DND-41 (cell line): ENCODE results near the gene ZPR1.
A peak's percentile ranks its signal among the peaks of the same experiment; 100 is the strongest.

Source experiments
- ATAC-seq: fragments of 200-7000 bp; cut with Tn5 transposase; 3 replicates; pipeline ENCODE4 v1.9.1; 2021; ENCODE audit warnings: low read depth; ENCODE audit not compliant: insufficient read depth
- DNase-seq: peaks from one replicate; pipeline ENCODE4 v3.0.0-alpha.2; 2020
- H2AFZ ChIP-seq: 2 replicates; pipeline ENCODE4 v1.6.0; 2012; ENCODE audit warnings: low read depth, low read length
- H3K27ac ChIP-seq: 2 replicates; pipeline ENCODE4 v1.5.1; 2012; ENCODE audit warnings: low read length, inconsistent platforms
- H3K27me3 ChIP-seq: fragments of 200-600 bp; sonication (generic); 2 replicates; pipeline ENCODE4 v1.6.0; 2012; ENCODE audit warnings: low read length, mild to moderate bottlenecking, inconsistent platforms; ENCODE audit not compliant: insufficient read depth, poor library complexity
- H3K36me3 ChIP-seq: 2 replicates; pipeline ENCODE4 v1.5.1; 2012; ENCODE audit warnings: low read length, inconsistent platforms; ENCODE audit not compliant: insufficient read depth
- H3K4me1 ChIP-seq: 2 replicates; pipeline ENCODE4 v1.5.1; 2012; ENCODE audit warnings: mild to moderate bottlenecking, low read length; ENCODE audit not compliant: insufficient read depth
- H3K4me2 ChIP-seq: 2 replicates; pipeline ENCODE4 v1.6.0; 2012; ENCODE audit warnings: mild to moderate bottlenecking, moderate library complexity, low read length, inconsistent platforms; ENCODE audit not compliant: insufficient read depth
- H3K4me3 ChIP-seq, 2 experiments: fragments of 200-600 bp in 1 of 2; shearing (Covaris generic) in 1 of 2; 2 replicates each; pipeline ENCODE4 v1.5.1; 2012 to 2016; ENCODE audit warnings: inconsistent platforms in 2 of 2, low read length in 2 of 2, mild to moderate bottlenecking in 2 of 2, low read depth in 1 of 2, moderate library complexity in 1 of 2
- H3K79me2 ChIP-seq: 2 replicates; pipeline ENCODE4 v1.6.0; 2012; ENCODE audit warnings: low read length, inconsistent platforms; ENCODE audit not compliant: insufficient read depth
- H3K9ac ChIP-seq: 2 replicates; pipeline ENCODE4 v1.6.0; 2012; ENCODE audit warnings: low read depth, mild to moderate bottlenecking, inconsistent platforms, low read length, moderate library complexity
- H3K9me3 ChIP-seq: 2 replicates; pipeline ENCODE4 v1.5.1; 2012; ENCODE audit warnings: low read length, moderate library complexity, mild to moderate bottlenecking, inconsistent platforms; ENCODE audit not compliant: insufficient read depth, severe bottlenecking
- H4K20me1 ChIP-seq: 2 replicates; pipeline ENCODE4 v1.6.0; 2012; ENCODE audit warnings: low read length; ENCODE audit not compliant: insufficient read depth
- CTCF ChIP-seq: IDR thresholded peaks from 2 replicates; pipeline ENCODE4 v1.5.1; 2012; ENCODE audit warnings: borderline replicate concordance, low read length, moderate library complexity, mild to moderate bottlenecking; ENCODE audit not compliant: poor library complexity, severe bottlenecking; ENCODE audit errors: extremely low read depth
- EZH2 ChIP-seq: IDR thresholded peaks from 3 replicates; pipeline ENCODE4 v1.6.1; 2012; ENCODE audit warnings: borderline replicate concordance, low read depth, mild to moderate bottlenecking, moderate library complexity, low read length, inconsistent platforms; ENCODE audit not compliant: severe bottlenecking

The ZPR1 gene

GRCh38 chr11:116733043-116733755 is 54.6 kb downstream of the ZPR1 start:
- no peak overlapping the region for H3K4me3 ChIP-seq
- no peaks in the 10 kb centered on the region for H3K4me1 ChIP-seq
- ATAC-seq (peak; percentile 30; the same call in 1 of the 3 replicates), DNase-seq (no peak)
- H3K9ac ChIP-seq, result no peak overlapping the region
- no peaks in the 10 kb centered on the region for H3K36me3 ChIP-seq
- no peak overlapping the region for H2AFZ ChIP-seq
- H3K27me3 ChIP-seq, result peaks cover 2% of the 10 kb centered on the region
- no peaks in the 10 kb centered on the region for H3K79me2 ChIP-seq
- no peak overlapping the region for H3K4me2 ChIP-seq
- H4K20me1 ChIP-seq, result no peaks in the 10 kb centered on the region
- TF ChIP-seq EZH2 (no peak), CTCF (no peak)
- H3K9me3 ChIP-seq, result no peaks in the 10 kb centered on the region
- H3K27ac ChIP-seq, result no peak overlapping the region

- Histone ChIP-seq H3K27ac (no peak overlapping the region), H3K9ac (no peak overlapping the region), H3K27me3 (peaks cover 9% of the 10 kb centered on the region), H3K9me3 (no peaks in the 10 kb centered on the region), H3K4me2 (no peak overlapping the region), H3K79me2 (no peaks in the 10 kb centered on the region), H3K4me3 (no peak overlapping the region), H3K36me3 (no peaks in the 10 kb centered on the region), H2AFZ (no peak overlapping the region), H4K20me1 (no peaks in the 10 kb centered on the region), H3K4me1 (no peaks in the 10 kb centered on the region)
- peak; percentile 95 for ATAC-seq
- DNase-seq, result peak; percentile 68
- TF ChIP-seq CTCF (peak; percentile 87), EZH2 (no peak)
Observed at GRCh38 chr11:116732271-116733042, 55.4 kb downstream of the ZPR1 start.

- no peak overlapping the region for H3K9ac ChIP-seq
- H3K4me1 ChIP-seq, result no peaks in the 10 kb centered on the region
- no peaks in the 10 kb centered on the region for H3K79me2 ChIP-seq
- no peaks in the 10 kb centered on the region for H4K20me1 ChIP-seq
- H3K27me3 ChIP-seq, result peaks cover 12% of the 10 kb centered on the region
- no peak overlapping the region for H3K4me3 ChIP-seq
- ATAC-seq, result no peak
- no peaks in the 10 kb centered on the region for H3K36me3 ChIP-seq
- H3K9me3 ChIP-seq, result no peaks in the 10 kb centered on the region
- TF ChIP-seq CTCF, result no peak
- no peak for TF ChIP-seq EZH2
- no peak overlapping the region for H2AFZ ChIP-seq
- H3K27ac ChIP-seq, result no peak overlapping the region
- DNase-seq, result no peak
- H3K4me2 ChIP-seq, result no peak overlapping the region
Observed at GRCh38 chr11:116731821-116732220, 56.0 kb downstream of the ZPR1 start.
